K562 (cell line): ENCODE data around the gene SIK3. TPM values are rescaled to one million over a fixed set of nuclear protein-coding genes. Genes with fewer than 3 reads are reported as not detected.

Source experiments
- BMI1 ChIP-seq: fragments of 150-350 bp; IDR thresholded peaks from 2 replicates; pipeline ENCODE4 v1.6.1; 2014; ENCODE audit warnings: low read length
- CHD1 ChIP-seq: fragments of 200-600 bp; sonication (generic); IDR thresholded peaks from one replicate; pipeline ENCODE4 v1.6.1; 2012; ENCODE audit warnings: mild to moderate bottlenecking, moderate library complexity, low read length, inconsistent platforms
- E2F1 ChIP-seq: sonication (generic); formaldehyde crosslinking; IDR thresholded peaks from 2 replicates; pipeline ENCODE4 v1.8.1; 2023; ENCODE audit warnings: mild to moderate bottlenecking, missing genetic modification reagents, moderate library complexity
- GTF2E2 ChIP-seq: fragments of 200-800 bp; sonication (Bioruptor generic); IDR thresholded peaks from 2 replicates; pipeline ENCODE4 v1.6.1; 2016; ENCODE audit warnings: missing genetic modification characterization, missing compliant biosample characterization
- HINFP ChIP-seq: fragments of 450-650 bp; conservative IDR thresholded peaks from 2 replicates; pipeline ENCODE4 v1.6.1; 2016; ENCODE audit warnings: missing genetic modification characterization, low read depth, mild to moderate bottlenecking, control low read depth, missing compliant biosample characterization
- HSF4 ChIP-seq: fragments of 250-450 bp; sonication (Bioruptor Pico); IDR thresholded peaks from 2 replicates; pipeline ENCODE4 v2.1.2; 2022; ENCODE audit warnings: mild to moderate bottlenecking, moderate library complexity, borderline replicate concordance
- MNT ChIP-seq, 2 experiments: fragments of 450-650 bp; conservative IDR thresholded peaks; 2 replicates each; pipeline ENCODE4 v1.6.1; 2017; ENCODE audit warnings: mild to moderate bottlenecking in 2 of 2, moderate library complexity in 2 of 2
- NR1H2 ChIP-seq: sonication (generic); formaldehyde crosslinking; IDR thresholded peaks from 2 replicates; pipeline ENCODE4 v1.4.0; 2020; ENCODE audit warnings: mild to moderate bottlenecking, missing genetic modification reagents
- POLR3G ChIP-seq: IDR thresholded peaks from 2 replicates; pipeline ENCODE4 v1.6.1; 2011; ENCODE audit not compliant: insufficient read length, insufficient replicate concordance; ENCODE audit errors: extremely low read depth
- RFX5 ChIP-seq: IDR thresholded peaks from 2 replicates; pipeline ENCODE4 v1.6.1; 2011; ENCODE audit warnings: low read depth, mild to moderate bottlenecking, improper control_type of control experiment, low read length
- RNF2 ChIP-seq: sonication (generic); IDR thresholded peaks from 2 replicates; pipeline ENCODE4 v1.6.1; 2016
- SLC30A9 ChIP-seq: fragments of 250-450 bp; sonication (Bioruptor Pico); IDR thresholded peaks from 2 replicates; pipeline ENCODE4 v1.8.0; 2022; ENCODE audit warnings: mild to moderate bottlenecking, moderate library complexity
- SMAD3 ChIP-seq: fragments of 450-650 bp; formaldehyde crosslinking; conservative IDR thresholded peaks from 2 replicates; pipeline ENCODE4 v1.4.0; 2020; ENCODE audit warnings: mild to moderate bottlenecking
- TAF7 ChIP-seq: fragments of 450-650 bp; IDR thresholded peaks from 2 replicates; pipeline ENCODE4 v1.6.1; 2016; ENCODE audit warnings: missing genetic modification characterization, missing compliant biosample characterization
- ZFP1 ChIP-seq: fragments of 450-650 bp; formaldehyde crosslinking; IDR thresholded peaks from 2 replicates; pipeline ENCODE4 v1.4.0; 2020; ENCODE audit warnings: mild to moderate bottlenecking, mixed read lengths
- ZNF165 ChIP-seq: fragments of 250-450 bp; sonication (Bioruptor Pico); IDR thresholded peaks from 2 replicates; pipeline ENCODE4 v1.4.0; 2020; ENCODE audit warnings: borderline replicate concordance
- ZNF23 ChIP-seq: fragments of 250-450 bp; sonication (Bioruptor Pico); IDR thresholded peaks from 2 replicates; pipeline ENCODE4 v1.4.0; 2020; ENCODE audit warnings: mild to moderate bottlenecking
- ZNF668 ChIP-seq: fragments of 250-450 bp; sonication (Bioruptor Pico); IDR thresholded peaks from 2 replicates; pipeline ENCODE4 v1.8.0; 2022; ENCODE audit warnings: mild to moderate bottlenecking, inconsistent platforms
- polyA plus RNA-seq, 8 experiments: library from polyadenylated mRNA; depleted of rRNA in 4 of 8; stranded (reverse) in 5 of 8; unstranded in 3 of 8; fragments of >200 nt; fragmentation: Nextera tagmentation in 2 of 8; fragmentation: Illumina TruSeq in 1 of 8; extraction: Ambion mirVana in 2 of 8; extraction: Trizol in 1 of 8; gene quantifications; 2 replicates each; pipeline versions ENCODE4 v1.2.1 to v1.2.3, GENCODE V29; 2011 to 2014; ENCODE audit warnings: inconsistent platforms in 1 of 8, missing spikeins in 1 of 8
- total RNA-seq, 7 experiments: library from RNA; depleted of rRNA in 6 of 7; stranded (reverse); fragments of >200 nt in 6 of 7; fragmentation: Illumina TruSeq in 2 of 7; extraction: Trizol in 2 of 7; gene quantifications; 2 replicates each; pipeline versions ENCODE4 v1.2.1 to v1.2.3, GENCODE V29; 2011 to 2021; ENCODE audit warnings: low replicate concordance in 1 of 7
- TF ChIP-seq, protein P1 (sequence below): sonication (generic); formaldehyde crosslinking; IDR thresholded peaks from 2 replicates; pipeline ENCODE4 v1.9.0; 2022; ENCODE audit warnings: mild to moderate bottlenecking, missing genetic modification reagents

The SIK3 gene
- total and polyA plus RNA-seq, 9 of the 15 experiments (the other 6 are each of a cell fraction or from before 2014, with no cell fraction given), result 1.6 to 21.6 (median 8.0) TPM

DNA sequence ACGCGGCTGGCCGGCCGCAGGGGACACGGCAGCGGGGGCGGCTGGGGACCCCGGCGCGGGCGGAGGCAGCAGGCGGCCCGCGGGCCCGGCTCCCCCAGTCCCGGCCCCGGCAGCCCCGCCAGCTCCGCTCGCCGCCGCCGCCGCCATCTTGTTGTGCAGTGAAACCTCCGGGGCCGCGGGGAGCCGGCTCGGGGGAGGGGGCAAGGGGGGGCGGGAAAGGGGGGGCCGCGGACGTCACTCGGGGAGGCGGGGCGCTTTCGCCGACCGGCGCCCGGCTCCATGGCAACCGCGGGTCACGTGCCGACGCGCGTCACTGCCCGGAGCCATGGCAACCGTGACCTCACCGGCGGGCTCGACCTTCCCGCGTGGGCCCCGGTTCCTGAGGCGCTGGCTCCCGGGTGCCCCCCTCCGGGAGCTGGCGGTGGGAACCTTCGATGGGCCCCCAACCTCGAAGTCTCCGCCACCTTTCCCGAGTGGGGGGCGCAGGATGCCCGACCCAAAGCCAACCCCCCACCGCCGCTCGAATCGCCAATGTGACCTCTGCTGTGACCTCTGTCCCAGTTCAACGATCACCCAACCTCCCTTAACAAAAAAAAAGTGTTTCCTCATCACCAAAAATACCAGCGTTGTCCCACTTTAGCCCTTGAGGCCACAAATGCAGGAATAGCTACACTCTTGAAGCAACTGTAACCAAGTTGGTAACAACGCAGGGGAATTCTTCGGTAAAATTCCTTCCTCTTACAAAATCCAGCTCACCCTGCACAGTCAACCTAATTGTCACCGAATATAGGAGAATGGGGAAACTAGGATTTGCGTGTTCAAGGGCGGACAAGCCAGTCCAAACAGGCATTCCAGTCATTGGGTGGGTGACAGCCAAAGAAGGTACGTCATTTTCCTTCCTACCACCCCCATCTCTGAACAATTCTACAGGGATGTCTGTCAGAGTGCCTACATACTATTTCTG, at the start of gene SIK3 (continued):
- 0 out of 2 replicates have a peak, but pooled peaks have one; percentile 38 for TF ChIP-seq ZNF165 (CRISPR knock-in tag)
- TF ChIP-seq RNF2, result peak; percentile 29; the same call in 1 of the 2 replicates
- peak; percentile 98 for TF ChIP-seq BMI1
- 0 out of 2 replicates have a peak, but pooled peaks have one; percentile 17 for TF ChIP-seq SMAD3 (CRISPR knock-in tag)
- TF ChIP-seq GTF2E2 (tag), result 0 out of 2 replicates have a peak, but pooled peaks have one; percentile 19
- no peak for TF ChIP-seq ZNF23 (CRISPR knock-in tag)
- 0 out of 2 replicates have a peak, but pooled peaks have one; percentile 53 for TF ChIP-seq E2F1
- no peak for TF ChIP-seq HSF4 (CRISPR knock-in tag)
- no peak for TF ChIP-seq SLC30A9 (CRISPR knock-in tag)
- TF ChIP-seq POLR3G, result no peak
- TF ChIP-seq CHD1, result no peak
- TF ChIP-seq RFX5, result no peak
- TF ChIP-seq ZFP1 (CRISPR knock-in tag), result no peak
- TF ChIP-seq, protein P1, sequence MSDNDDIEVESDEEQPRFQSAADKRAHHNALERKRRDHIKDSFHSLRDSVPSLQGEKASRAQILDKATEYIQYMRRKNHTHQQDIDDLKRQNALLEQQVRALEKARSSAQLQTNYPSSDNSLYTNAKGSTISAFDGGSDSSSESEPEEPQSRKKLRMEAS, result peak; percentile 80
- TF ChIP-seq HINFP (tag), result no peak
- 0 out of 2 replicates have a peak, but pooled peaks have one; percentile 27 for TF ChIP-seq TAF7
- 0 out of 2 replicates have a peak, but pooled peaks have one; percentile 55 for TF ChIP-seq NR1H2 (CRISPR knock-in tag)
- peak; percentile 51 to 78; a peak in 3 of 4 replicates for TF ChIP-seq MNT (conservative IDR thresholded peaks at IDR 0.05)
- no peak for TF ChIP-seq ZNF668 (CRISPR knock-in tag)
